OCI-LY7 (cell line): Measurements from ENCODE around the gene DUSP15. TPM values are rescaled to one million over a fixed set of nuclear protein-coding genes. Genes with fewer than 3 reads are reported as not detected.

Experiments used
- BruUV-seq: library from RNA; stranded (reverse); fragments of 400-500 nt; replicated peaks from 2 replicates; lab custom pipeline; 2021; lab: Mats Ljungman, UMichigan
- CTCF ChIA-PET: fragments of 300-600 bp; sonication (Branson Sonifier 250); formaldehyde crosslinking; loops from one replicate; lab custom pipeline; 2022; ENCODE audit warnings: antibody characterized with exemption; ENCODE audit not compliant: unreplicated experiment; lab: Charles Lee
- POLR2A ChIA-PET: fragments of 300-600 bp; sonication (Branson Sonifier 250); formaldehyde crosslinking; loops from one replicate; lab custom pipeline; 2022; ENCODE audit warnings: antibody characterized with exemption; lab: Charles Lee
- DNase-seq: peaks from one replicate; pipeline ENCODE4 v3.0.0-alpha.2; 2015; ENCODE audit warnings: low spot score
- H2AFZ ChIP-seq: fragments of 200-600 bp; sonication (generic), shearing (Covaris generic); 2 replicates; pipeline ENCODE4 v1.6.1; 2014; ENCODE audit warnings: mild to moderate bottlenecking, antibody characterized with exemption, low read length, moderate library complexity
- H3K27ac ChIP-seq: fragments of 200-600 bp; sonication (generic); 2 replicates; pipeline ENCODE4 v1.5.1; 2014; ENCODE audit warnings: mixed run types, low read depth, mild to moderate bottlenecking, moderate library complexity, low read length, inconsistent platforms; ENCODE audit not compliant: poor library complexity, severe bottlenecking
- H3K36me3 ChIP-seq: fragments of 200-600 bp; sonication (generic); 2 replicates; pipeline ENCODE4 v1.6.1; 2014; ENCODE audit warnings: mild to moderate bottlenecking, antibody characterized with exemption, low read length, moderate library complexity, mixed read lengths; ENCODE audit not compliant: insufficient read depth
- H3K4me1 ChIP-seq: fragments of 200-600 bp; sonication (generic); 2 replicates; pipeline ENCODE4 v1.5.1; 2014; ENCODE audit warnings: mild to moderate bottlenecking, low read length; ENCODE audit not compliant: insufficient read depth, poor library complexity, severe bottlenecking
- H3K4me2 ChIP-seq: fragments of 200-600 bp; sonication (generic); 2 replicates; pipeline ENCODE4 v1.6.1; 2014; ENCODE audit warnings: mild to moderate bottlenecking, low read length
- H3K4me3 ChIP-seq: fragments of 200-600 bp; sonication (generic); 2 replicates; pipeline ENCODE4 v1.5.1; 2014; ENCODE audit warnings: mild to moderate bottlenecking, low read depth, low read length; ENCODE audit not compliant: poor library complexity, severe bottlenecking
- H3K79me2 ChIP-seq: fragments of 200-600 bp; sonication (generic); 2 replicates; pipeline ENCODE4 v1.6.1; 2016; ENCODE audit warnings: low read depth, mild to moderate bottlenecking, low read length, moderate library complexity, mixed read lengths; ENCODE audit not compliant: insufficient read depth
- H3K9me2 ChIP-seq: fragments of 200-600 bp; sonication (generic); 2 replicates; pipeline ENCODE4 v1.6.1; 2016; ENCODE audit warnings: mild to moderate bottlenecking, low read length, mixed read lengths; ENCODE audit not compliant: insufficient read depth
- H3K9me3 ChIP-seq: fragments of 200-600 bp; sonication (generic); 2 replicates; pipeline ENCODE4 v1.6.1; 2014; ENCODE audit warnings: mild to moderate bottlenecking, mixed run types, low read length, mixed read lengths
- H4K20me1 ChIP-seq: fragments of 200-600 bp; sonication (generic); 2 replicates; pipeline ENCODE4 v1.6.1; 2014; ENCODE audit warnings: mild to moderate bottlenecking, antibody characterized with exemption, low read length, moderate library complexity, mixed read lengths; ENCODE audit not compliant: insufficient read depth
- EZH2phosphoT487 ChIP-seq: fragments of 200-600 bp; sonication (generic); IDR thresholded peaks from 2 replicates; pipeline ENCODE4 v1.6.1; 2018; ENCODE audit warnings: low read depth, borderline replicate concordance, mild to moderate bottlenecking, mixed run types, antibody characterized with exemption, low read length, moderate library complexity, mixed read lengths
- intact Hi-C: fragments of 100-400 bp; cut with micrococcal nuclease; formaldehyde crosslinking; loops from one replicate; pipeline ENCODE4 v1.10.0; 2022; ENCODE audit not compliant: unreplicated experiment
- total RNA-seq, 2 experiments: library from RNA; depleted of rRNA in 1 of 2; stranded (reverse); fragments of >200 nt in 1 of 2; shearing (Covaris generic) in 1 of 2; gene quantifications; 2 replicates each; pipeline ENCODE4 v1.2.3, GENCODE V29; 2014 to 2022
- TF ChIP-seq, protein P1 (sequence below): fragments of 200-600 bp; sonication (generic); conservative IDR thresholded peaks from 2 replicates; pipeline ENCODE4 v1.5.1; 2014; ENCODE audit warnings: mild to moderate bottlenecking, antibody characterized with exemption, low read length, moderate library complexity, mixed read lengths

The DUSP15 gene
- total RNA-seq, 2 experiments from 2014 or later: 0.19 to 0.61 TPM

DNA sequence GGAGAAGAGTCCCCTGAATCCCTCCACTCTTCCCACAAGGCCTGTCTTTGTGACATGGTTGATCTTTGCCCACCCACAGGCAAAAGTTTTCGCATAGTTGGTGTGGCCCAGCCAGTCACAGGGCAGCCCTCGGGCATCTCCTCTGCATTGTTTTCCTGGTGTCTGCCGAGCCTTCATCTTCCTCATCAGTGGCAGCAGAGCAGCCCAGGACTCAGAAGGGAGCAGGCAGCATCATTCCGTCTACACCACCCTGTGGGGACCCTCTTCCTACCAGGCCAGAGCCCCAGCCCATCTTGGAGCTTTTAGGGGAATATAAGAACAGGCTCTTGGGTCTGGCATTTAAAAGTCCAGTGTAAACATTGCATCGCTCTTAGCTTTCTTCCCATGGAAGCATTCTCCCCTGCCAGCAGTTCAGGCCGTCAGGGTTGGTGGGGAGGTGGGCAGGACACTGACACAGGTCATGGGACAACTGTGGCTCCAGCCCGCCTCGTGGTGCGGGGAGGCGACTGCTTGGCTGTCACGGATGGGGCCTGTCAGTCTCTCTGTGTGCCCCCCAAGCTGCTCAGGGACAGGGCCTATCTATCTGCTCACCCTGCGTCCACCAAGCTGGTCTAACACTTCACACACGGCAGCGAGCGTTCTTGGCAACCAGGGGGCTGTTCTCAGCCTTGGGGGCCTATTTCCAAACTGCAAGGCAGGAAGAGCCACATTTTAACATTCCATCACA, 43.3 kb upstream of the DUSP15 start:
- H4K20me1 ChIP-seq: no peaks in the 10 kb centered on the region
- H3K9me3 ChIP-seq: no peaks in the 10 kb centered on the region
- no peaks in the 10 kb centered on the region for H3K36me3 ChIP-seq
- H3K4me3 ChIP-seq: no peak overlapping the region
- H3K27ac ChIP-seq: no peak overlapping the region
- no peak for DNase-seq
- no peak overlapping the region for H2AFZ ChIP-seq
- TF ChIP-seq, protein P1, sequence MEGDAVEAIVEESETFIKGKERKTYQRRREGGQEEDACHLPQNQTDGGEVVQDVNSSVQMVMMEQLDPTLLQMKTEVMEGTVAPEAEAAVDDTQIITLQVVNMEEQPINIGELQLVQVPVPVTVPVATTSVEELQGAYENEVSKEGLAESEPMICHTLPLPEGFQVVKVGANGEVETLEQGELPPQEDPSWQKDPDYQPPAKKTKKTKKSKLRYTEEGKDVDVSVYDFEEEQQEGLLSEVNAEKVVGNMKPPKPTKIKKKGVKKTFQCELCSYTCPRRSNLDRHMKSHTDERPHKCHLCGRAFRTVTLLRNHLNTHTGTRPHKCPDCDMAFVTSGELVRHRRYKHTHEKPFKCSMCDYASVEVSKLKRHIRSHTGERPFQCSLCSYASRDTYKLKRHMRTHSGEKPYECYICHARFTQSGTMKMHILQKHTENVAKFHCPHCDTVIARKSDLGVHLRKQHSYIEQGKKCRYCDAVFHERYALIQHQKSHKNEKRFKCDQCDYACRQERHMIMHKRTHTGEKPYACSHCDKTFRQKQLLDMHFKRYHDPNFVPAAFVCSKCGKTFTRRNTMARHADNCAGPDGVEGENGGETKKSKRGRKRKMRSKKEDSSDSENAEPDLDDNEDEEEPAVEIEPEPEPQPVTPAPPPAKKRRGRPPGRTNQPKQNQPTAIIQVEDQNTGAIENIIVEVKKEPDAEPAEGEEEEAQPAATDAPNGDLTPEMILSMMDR: no peak
- no peak for TF ChIP-seq EZH2phosphoT487
- ChIA-PET POLR2A (interaction anchor here (0.6 to 1.1 kb wide), 2 partner anchors 34 to 1289 kb away, joined by 3 to 4 read pairs; no protein-coding TSS in a partner anchor), CTCF (no interaction called here)
- H3K9me2 ChIP-seq: no peaks in the 10 kb centered on the region
- intact Hi-C loops: no loop called here
- no peak overlapping the region for H3K4me2 ChIP-seq
- BruUV-seq: no TSS peak
- no peaks in the 10 kb centered on the region for H3K79me2 ChIP-seq
- no peaks in the 10 kb centered on the region for H3K4me1 ChIP-seq

DNA sequence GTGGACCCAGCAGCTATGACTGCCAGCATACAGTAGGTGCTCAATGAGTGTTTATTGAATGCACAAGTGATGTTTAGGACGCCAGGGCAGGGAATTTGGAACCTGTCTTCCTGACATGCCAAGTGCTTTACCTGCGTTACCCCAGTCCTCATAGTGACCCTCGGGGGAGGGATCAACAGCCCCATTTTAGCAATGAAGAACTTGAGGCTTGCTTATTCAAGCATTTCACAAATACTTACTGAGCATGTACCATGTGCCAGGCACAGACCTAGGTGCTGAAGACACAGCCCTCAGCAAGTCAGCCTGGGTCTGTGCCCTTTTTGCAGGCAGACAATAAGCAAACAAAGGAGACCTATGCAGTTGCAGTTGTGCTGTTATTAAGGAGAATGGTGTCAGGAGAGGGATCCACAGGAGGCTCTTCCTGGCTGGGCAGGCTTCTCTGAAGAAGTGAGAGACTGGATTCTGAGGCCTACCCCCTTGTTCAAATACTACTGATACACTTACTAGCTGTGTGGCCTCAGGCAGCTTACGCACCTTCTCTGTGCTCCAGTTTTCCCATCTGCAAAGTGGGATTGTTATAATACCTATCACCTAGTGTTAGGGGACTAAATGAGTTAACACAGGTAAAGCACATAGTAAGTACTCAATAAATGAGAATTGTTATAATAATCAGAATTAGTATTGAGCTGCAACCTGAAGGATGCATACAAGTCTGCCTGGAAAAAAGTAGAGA, 39.9 kb upstream of the DUSP15 start:
- intact Hi-C loops: no loop called here
- TF ChIP-seq, protein P1: no peak
- no peak for TF ChIP-seq EZH2phosphoT487
- no peak overlapping the region for H3K27ac ChIP-seq
- no peaks in the 10 kb centered on the region for H4K20me1 ChIP-seq
- no peak overlapping the region for H2AFZ ChIP-seq
- no TSS peak for BruUV-seq
- H3K4me1 ChIP-seq: no peaks in the 10 kb centered on the region
- no peaks in the 10 kb centered on the region for H3K36me3 ChIP-seq
- H3K9me3 ChIP-seq: no peaks in the 10 kb centered on the region
- H3K4me3 ChIP-seq: no peak overlapping the region
- DNase-seq: no peak
- ChIA-PET POLR2A (interaction anchor here (0.5 to 0.6 kb wide), 2 partner anchors 17 to 53 kb away, joined by 3 to 4 read pairs; no protein-coding TSS in a partner anchor), CTCF (no interaction called here)
- H3K79me2 ChIP-seq: no peaks in the 10 kb centered on the region
- H3K4me2 ChIP-seq: no peak overlapping the region
- no peaks in the 10 kb centered on the region for H3K9me2 ChIP-seq
